ENCODE results near the gene MYBPC2. TPM values are rescaled to one million over a fixed set of nuclear protein-coding genes. Genes with fewer than 3 reads are reported as not detected.

MYBPC2 gene
- total RNA-seq, 1 experiment from 2014 or later, result not detected

DNA sequence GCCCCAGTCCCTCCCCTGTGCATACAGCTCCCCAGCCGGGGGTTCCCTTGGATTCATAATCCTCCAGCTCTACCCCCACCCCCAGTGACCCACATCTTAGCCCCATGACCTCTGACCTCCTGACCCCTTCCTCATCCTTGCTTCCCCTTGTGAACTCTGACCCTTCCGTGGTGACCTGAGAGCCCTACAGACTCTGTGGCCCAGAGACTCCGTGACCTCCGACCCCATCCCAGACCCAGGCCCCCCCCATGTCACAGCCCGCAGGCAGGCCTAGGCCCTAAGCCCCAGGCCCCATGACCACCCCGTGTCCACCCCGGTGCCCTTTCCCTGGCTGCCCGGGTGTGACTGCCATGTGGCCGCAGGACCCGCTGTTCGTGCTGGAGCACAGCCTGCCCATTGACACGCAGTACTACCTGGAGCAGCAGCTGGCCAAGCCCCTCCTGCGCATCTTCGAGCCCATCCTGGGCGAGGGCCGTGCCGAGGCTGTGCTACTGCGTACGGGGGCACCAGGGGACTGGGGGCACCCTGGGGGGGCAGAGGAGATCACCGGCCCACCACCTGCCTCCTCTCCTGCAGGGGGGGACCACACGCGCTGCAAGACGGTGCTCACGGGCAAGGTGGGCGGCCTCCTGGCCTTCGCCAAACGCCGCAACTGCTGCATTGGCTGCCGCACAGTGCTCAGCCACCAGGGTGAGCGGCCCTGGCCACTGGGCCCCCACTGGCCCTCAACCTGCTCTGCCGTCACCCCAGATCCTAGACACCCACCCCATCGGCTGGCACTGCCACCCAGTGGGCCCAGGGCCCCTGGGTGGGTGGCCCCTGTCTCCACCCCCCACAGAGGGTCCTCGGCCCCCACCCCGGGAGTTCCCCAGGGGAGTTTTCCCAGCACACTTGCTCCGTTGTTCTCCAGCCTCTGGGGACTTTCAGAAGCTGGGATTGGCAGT lies 16.4 kb upstream of the MYBPC2 start:
- H3K36me3 ChIP-seq (ENCODE audit: insufficient read depth, low read length, poor library complexity, severe bottlenecking), result peaks cover 5% of the 10 kb centered on the region
- no peak for TF ChIP-seq EZH2 (IDR thresholded peaks at IDR 0.05; ENCODE audit: borderline replicate concordance, low read depth, low read length, poor library complexity, severe bottlenecking)
- TF ChIP-seq, protein P1, sequence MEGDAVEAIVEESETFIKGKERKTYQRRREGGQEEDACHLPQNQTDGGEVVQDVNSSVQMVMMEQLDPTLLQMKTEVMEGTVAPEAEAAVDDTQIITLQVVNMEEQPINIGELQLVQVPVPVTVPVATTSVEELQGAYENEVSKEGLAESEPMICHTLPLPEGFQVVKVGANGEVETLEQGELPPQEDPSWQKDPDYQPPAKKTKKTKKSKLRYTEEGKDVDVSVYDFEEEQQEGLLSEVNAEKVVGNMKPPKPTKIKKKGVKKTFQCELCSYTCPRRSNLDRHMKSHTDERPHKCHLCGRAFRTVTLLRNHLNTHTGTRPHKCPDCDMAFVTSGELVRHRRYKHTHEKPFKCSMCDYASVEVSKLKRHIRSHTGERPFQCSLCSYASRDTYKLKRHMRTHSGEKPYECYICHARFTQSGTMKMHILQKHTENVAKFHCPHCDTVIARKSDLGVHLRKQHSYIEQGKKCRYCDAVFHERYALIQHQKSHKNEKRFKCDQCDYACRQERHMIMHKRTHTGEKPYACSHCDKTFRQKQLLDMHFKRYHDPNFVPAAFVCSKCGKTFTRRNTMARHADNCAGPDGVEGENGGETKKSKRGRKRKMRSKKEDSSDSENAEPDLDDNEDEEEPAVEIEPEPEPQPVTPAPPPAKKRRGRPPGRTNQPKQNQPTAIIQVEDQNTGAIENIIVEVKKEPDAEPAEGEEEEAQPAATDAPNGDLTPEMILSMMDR (conservative IDR thresholded peaks at IDR 0.05; ENCODE audit: low read depth, low read length), result no peak
- no peaks in the 10 kb centered on the region for H3K4me1 ChIP-seq (ENCODE audit: insufficient read depth, low read length, poor library complexity, severe bottlenecking)
- POLR2A ChIA-PET (ENCODE audit: low non-redundant PET), result no interaction called here
- CTCF ChIA-PET, result interaction anchor here (0.6 kb wide), 1 partner anchor 1057 kb away, joined by 4 read pairs; no protein-coding TSS in a partner anchor
- H3K27me3 ChIP-seq (replicated peaks; ENCODE audit: insufficient read depth, low read depth, low read length, poor library complexity), result no peaks in the 10 kb centered on the region
- intact Hi-C loops (cut with micrococcal nuclease; ENCODE audit: unreplicated experiment), result no loop called here
- no TSS peak for BruUV-seq (replicated peaks)
- no peaks in the 10 kb centered on the region for H3K9me3 ChIP-seq (ENCODE audit: low read depth, low read length, poor library complexity, severe bottlenecking)
- H3K27ac ChIP-seq (ENCODE audit: low read depth, low read length, poor library complexity, severe bottlenecking), result no peak overlapping the region
- no peak overlapping the region for H3K4me3 ChIP-seq (ENCODE audit: low read depth, low read length, poor library complexity, severe bottlenecking)
- no peak for DNase-seq (ENCODE audit: low spot score)

DNA sequence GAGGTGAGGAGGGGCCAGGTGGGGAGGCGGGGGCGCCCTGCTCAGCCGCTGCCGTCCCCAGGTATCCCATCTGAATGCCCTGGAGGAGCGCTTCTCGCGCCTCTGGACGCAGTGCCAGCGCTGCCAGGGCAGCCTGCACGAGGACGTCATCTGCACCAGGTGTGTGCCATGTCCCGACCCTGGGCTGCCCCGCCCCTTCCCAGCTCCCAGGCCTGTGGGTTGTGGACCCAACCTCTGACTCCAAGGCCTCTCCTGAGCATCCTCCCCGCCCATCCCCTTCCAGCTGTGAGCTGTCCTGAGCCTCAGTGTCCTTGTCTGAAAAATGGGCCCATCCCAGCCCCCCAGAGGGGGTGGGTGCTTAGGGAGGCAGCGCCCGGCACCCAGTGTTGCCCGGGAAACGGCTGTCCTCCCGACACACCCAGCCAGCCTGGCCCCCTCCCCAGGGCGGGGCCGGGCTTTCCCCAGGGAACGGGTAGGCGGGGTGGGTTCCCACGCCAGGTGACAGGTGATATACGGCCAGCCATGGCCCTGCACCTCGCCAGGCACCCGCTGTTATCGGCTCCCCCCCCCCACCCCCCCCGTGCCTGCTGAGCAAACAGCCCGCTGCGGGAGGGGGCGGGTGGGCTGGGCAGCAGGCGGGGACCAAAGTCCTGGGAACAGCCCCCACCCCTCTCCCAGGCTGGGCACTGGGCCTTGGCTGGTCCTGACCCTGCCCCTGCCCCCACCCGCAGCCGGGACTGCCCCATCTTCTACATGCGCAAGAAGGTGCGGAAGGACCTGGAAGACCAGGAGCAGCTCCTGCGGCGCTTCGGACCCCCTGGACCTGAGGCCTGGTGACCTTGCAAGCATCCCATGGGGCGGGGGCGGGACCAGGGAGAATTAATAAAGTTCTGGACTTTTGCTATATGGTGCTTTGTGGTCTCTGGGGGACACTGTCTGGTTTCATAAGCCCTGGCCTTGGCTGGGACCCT lies 15.3 kb upstream of the MYBPC2 start:
- H3K36me3 ChIP-seq (ENCODE audit: insufficient read depth, low read length, poor library complexity, severe bottlenecking), result peaks cover 2% of the 10 kb centered on the region
- no peak for DNase-seq (ENCODE audit: low spot score)
- no peak for TF ChIP-seq EZH2 (IDR thresholded peaks at IDR 0.05; ENCODE audit: borderline replicate concordance, low read depth, low read length, poor library complexity, severe bottlenecking)
- no peaks in the 10 kb centered on the region for H3K4me1 ChIP-seq (ENCODE audit: insufficient read depth, low read length, poor library complexity, severe bottlenecking)
- BruUV-seq (replicated peaks), result no TSS peak
- ChIA-PET POLR2A (ENCODE audit: low non-redundant PET) (no interaction called here), CTCF (interaction anchor here (0.6 kb wide), 1 partner anchor 1056 kb away, joined by 4 read pairs; no protein-coding TSS in a partner anchor)
- no peaks in the 10 kb centered on the region for H3K27me3 ChIP-seq (replicated peaks; ENCODE audit: insufficient read depth, low read depth, low read length, poor library complexity)
- no peak overlapping the region for H3K27ac ChIP-seq (ENCODE audit: low read depth, low read length, poor library complexity, severe bottlenecking)
- intact Hi-C loops (cut with micrococcal nuclease; ENCODE audit: unreplicated experiment), result no loop called here
- no peak overlapping the region for H3K4me3 ChIP-seq (ENCODE audit: low read depth, low read length, poor library complexity, severe bottlenecking)
- H3K9me3 ChIP-seq (ENCODE audit: low read depth, low read length, poor library complexity, severe bottlenecking), result no peaks in the 10 kb centered on the region

- BruUV-seq (replicated peaks), result no TSS peak
- ChIA-PET POLR2A (ENCODE audit: low non-redundant PET) (no interaction called here), CTCF (no interaction called here)
- Histone ChIP-seq H3K27ac (ENCODE audit: low read depth, low read length, poor library complexity, severe bottlenecking) (no peak within 1 kb of the TSS), H3K36me3 (ENCODE audit: insufficient read depth, low read length, poor library complexity, severe bottlenecking) (no peaks in the 10 kb centered on the region), H3K4me1 (ENCODE audit: insufficient read depth, low read length, poor library complexity, severe bottlenecking) (no peaks in the 10 kb centered on the region), H3K27me3 (replicated peaks; ENCODE audit: insufficient read depth, low read depth, low read length, poor library complexity) (no peaks in the 10 kb centered on the region), H3K9me3 (ENCODE audit: low read depth, low read length, poor library complexity, severe bottlenecking) (no peaks in the 10 kb centered on the region), H3K4me3 (ENCODE audit: low read depth, low read length, poor library complexity, severe bottlenecking) (no peak within 1 kb of the TSS)
- no peak for TF ChIP-seq EZH2 (IDR thresholded peaks at IDR 0.05; ENCODE audit: borderline replicate concordance, low read depth, low read length, poor library complexity, severe bottlenecking)
- TF ChIP-seq, protein P1 (conservative IDR thresholded peaks at IDR 0.05; ENCODE audit: low read depth, low read length), result no peak
- no peak for DNase-seq (ENCODE audit: low spot score)
- intact Hi-C loops (cut with micrococcal nuclease; ENCODE audit: unreplicated experiment), result no loop called here
Measured at GRCh38 chr19:50418176-50419021, 14.3 kb upstream of the MYBPC2 start, which contains the start of gene SPIB. Gene SPIB, plus strand, starts transcription at chr19:50418938. Its CDS starts 25 bp downstream, at chr19:50418963.

All from A673 (cell line).